PC-9 (cell line): Measurements from ENCODE around the gene PLD2.

Source experiments
- EZH2 ChIP-seq: fragments of 200-600 bp; sonication (generic); IDR thresholded peaks from 2 replicates; pipeline ENCODE4 v1.8.0; 2017; ENCODE audit warnings: antibody characterized with exemption, low read depth
- TF ChIP-seq, protein P1 (sequence below): fragments of 200-600 bp; sonication (generic); conservative IDR thresholded peaks from 2 replicates; pipeline ENCODE4 v1.6.1; 2017; ENCODE audit warnings: mixed run types, antibody characterized with exemption, mild to moderate bottlenecking, moderate library complexity

- TF ChIP-seq, protein P1, sequence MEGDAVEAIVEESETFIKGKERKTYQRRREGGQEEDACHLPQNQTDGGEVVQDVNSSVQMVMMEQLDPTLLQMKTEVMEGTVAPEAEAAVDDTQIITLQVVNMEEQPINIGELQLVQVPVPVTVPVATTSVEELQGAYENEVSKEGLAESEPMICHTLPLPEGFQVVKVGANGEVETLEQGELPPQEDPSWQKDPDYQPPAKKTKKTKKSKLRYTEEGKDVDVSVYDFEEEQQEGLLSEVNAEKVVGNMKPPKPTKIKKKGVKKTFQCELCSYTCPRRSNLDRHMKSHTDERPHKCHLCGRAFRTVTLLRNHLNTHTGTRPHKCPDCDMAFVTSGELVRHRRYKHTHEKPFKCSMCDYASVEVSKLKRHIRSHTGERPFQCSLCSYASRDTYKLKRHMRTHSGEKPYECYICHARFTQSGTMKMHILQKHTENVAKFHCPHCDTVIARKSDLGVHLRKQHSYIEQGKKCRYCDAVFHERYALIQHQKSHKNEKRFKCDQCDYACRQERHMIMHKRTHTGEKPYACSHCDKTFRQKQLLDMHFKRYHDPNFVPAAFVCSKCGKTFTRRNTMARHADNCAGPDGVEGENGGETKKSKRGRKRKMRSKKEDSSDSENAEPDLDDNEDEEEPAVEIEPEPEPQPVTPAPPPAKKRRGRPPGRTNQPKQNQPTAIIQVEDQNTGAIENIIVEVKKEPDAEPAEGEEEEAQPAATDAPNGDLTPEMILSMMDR: no peak
- TF ChIP-seq EZH2: no peak
Measured at GRCh38 chr17:4838309-4838785, 31.4 kb downstream of the PLD2 start.
